K562 (cell line): ENCODE results near the gene LMF2. TPM values are rescaled to one million over a fixed set of nuclear protein-coding genes. Genes with fewer than 3 reads are reported as not detected.

Experiments
- ATAC-seq: fragments of 200-7000 bp; cut with Tn5 transposase; 3 replicates; pipeline ENCODE4 v1.9.1; 2020; ENCODE audit warnings: moderate library complexity
- BruUV-seq: library from RNA; stranded (reverse); fragments of 400-500 nt; replicated peaks from 2 replicates; lab custom pipeline; 2021; lab: Mats Ljungman, UMichigan
- CTCF ChIA-PET: fragments of 300-600 bp; formaldehyde crosslinking; extraction: SDS; loops from one replicate; lab custom pipeline; 2021; ENCODE audit warnings: low intra/inter-chr PET ratio; lab: Yijun Ruan, JAX
- POLR2A ChIA-PET: fragments of 300-600, 350-650 bp; sonication (Branson Sonifier 250); formaldehyde crosslinking; extraction: SDS; loops from one replicate; lab custom pipeline; 2021; ENCODE audit warnings: antibody characterized with exemption, inconsistent platforms; lab: Yijun Ruan, JAX
- DNase-seq, 4 experiments: peaks; one replicate each; pipeline versions ENCODE4 v3.0.0 to v3.0.0-alpha.2; 2011 to 2018; ENCODE audit warnings: low spot score in 3 of 4, mixed read lengths in 3 of 4; ENCODE audit errors: extremely low read depth in 1 of 4
- FAIRE-seq: peaks from 2 replicates; lab custom pipeline; 2011; peaks lifted over from hg19 to GRCh38; lab: Jason Lieb, UNC
- H2AFZ ChIP-seq: 2 replicates; pipeline ENCODE4 v1.6.0; 2011; ENCODE audit warnings: low read depth, low read length, control low read depth, inconsistent platforms
- H3K27ac ChIP-seq: fragments of 200-600 bp; 3 replicates; pipeline ENCODE4 v1.8.0; 2011; ENCODE audit warnings: low read depth, mild to moderate bottlenecking, control low read depth, inconsistent platforms, low read length, moderate library complexity, mixed read lengths; ENCODE audit errors: extremely low read depth
- H3K27me3 ChIP-seq, 2 experiments: fragments of 300-600 bp in 1 of 2; 2 replicates in 1 of 2; 3 replicates in 1 of 2; pipeline versions ENCODE4 v1.6.0 to v1.8.0; 2011; ENCODE audit warnings: inconsistent platforms in 2 of 2, low read length in 2 of 2, mild to moderate bottlenecking in 1 of 2, mixed read lengths in 1 of 2, moderate library complexity in 1 of 2; ENCODE audit not compliant: control insufficient read depth in 2 of 2, insufficient read depth in 2 of 2
- H3K36me3 ChIP-seq: fragments of 300-600 bp; 3 replicates; pipeline ENCODE4 v1.8.0; 2011; ENCODE audit warnings: mild to moderate bottlenecking, low read length, inconsistent platforms; ENCODE audit not compliant: control insufficient read depth, insufficient read depth
- H3K4me1 ChIP-seq, 2 experiments: fragments of 200-600 bp in 1 of 2; replicated peaks in 1 of 2; 2 replicates in 1 of 2; 3 replicates in 1 of 2; pipeline versions ENCODE4 v1.5.1 to v1.8.0; 2011; ENCODE audit warnings: inconsistent platforms in 2 of 2, low read length in 2 of 2, mild to moderate bottlenecking in 1 of 2, mixed read lengths in 1 of 2, moderate library complexity in 1 of 2; ENCODE audit not compliant: control insufficient read depth in 2 of 2, insufficient read depth in 2 of 2
- H3K4me2 ChIP-seq: 2 replicates; pipeline ENCODE4 v1.6.1; 2011; ENCODE audit warnings: low read length, control low read depth, inconsistent platforms, mixed read lengths; ENCODE audit not compliant: insufficient read depth
- H3K4me3 ChIP-seq: fragments of 200-600 bp; sonication (generic), shearing (Covaris generic); 2 replicates; pipeline ENCODE4 v1.5.1; 2016; ENCODE audit warnings: control low read depth, inconsistent platforms
- H3K79me2 ChIP-seq: fragments of 200-600 bp; 3 replicates; pipeline ENCODE4 v1.8.0; 2011; ENCODE audit warnings: low read length, inconsistent platforms; ENCODE audit not compliant: control insufficient read depth, insufficient read depth
- H3K9ac ChIP-seq, 2 experiments: 2 replicates each; pipeline versions ENCODE4 v1.6.0 to v1.6.1; 2011; ENCODE audit warnings: low read depth in 2 of 2, low read length in 2 of 2, control low read depth in 1 of 2, inconsistent platforms in 1 of 2, mild to moderate bottlenecking in 1 of 2, mixed read lengths in 1 of 2; ENCODE audit not compliant: insufficient read depth in 1 of 2
- H3K9me1 ChIP-seq: one replicate; pipeline ENCODE4 v1.6.0; 2011; ENCODE audit warnings: inconsistent platforms, mild to moderate bottlenecking, low read length, moderate library complexity; ENCODE audit not compliant: control insufficient read depth, insufficient read depth
- H3K9me3 ChIP-seq: replicated peaks from 2 replicates; pipeline ENCODE4 v1.5.1; 2011; ENCODE audit warnings: low read depth, low read length, inconsistent platforms; ENCODE audit not compliant: control insufficient read depth, insufficient read depth
- H4K20me1 ChIP-seq: replicated peaks from 2 replicates; pipeline ENCODE4 v1.6.1; 2011; ENCODE audit warnings: low read length, inconsistent platforms, mixed read lengths; ENCODE audit not compliant: control insufficient read depth, insufficient read depth
- KDM5B ChIP-seq: fragments of 200-600 bp; sonication (generic); IDR thresholded peaks from 2 replicates; pipeline ENCODE4 v1.6.1; 2012; ENCODE audit warnings: low read depth, mild to moderate bottlenecking, moderate library complexity, low read length, control low read depth, inconsistent platforms; ENCODE audit not compliant: insufficient replicate concordance
- POLR2B ChIP-seq: fragments of 450-650 bp; IDR thresholded peaks from 2 replicates; pipeline ENCODE4 v1.6.1; 2018; ENCODE audit warnings: low read depth; ENCODE audit not compliant: partially characterized antibody
- POLR2G ChIP-seq: fragments of 200-400 bp; formaldehyde crosslinking; IDR thresholded peaks from 2 replicates; pipeline ENCODE4 v1.6.1; 2017; ENCODE audit warnings: low read depth, mild to moderate bottlenecking, antibody characterized with exemption, low read length, moderate library complexity
- RBFOX2 ChIP-seq: fragments of 200-400 bp; formaldehyde crosslinking; IDR thresholded peaks from 2 replicates; pipeline ENCODE4 v1.6.1; 2017; ENCODE audit warnings: low read depth, mild to moderate bottlenecking, low read length, moderate library complexity
- RFX7 ChIP-seq: fragments of 250-450 bp; sonication (Bioruptor Pico); IDR thresholded peaks from 2 replicates; pipeline ENCODE4 v1.5.1; 2021; ENCODE audit warnings: mild to moderate bottlenecking
- SMARCE1 ChIP-seq: fragments of 450-650 bp; IDR thresholded peaks from 2 replicates; pipeline ENCODE4 v1.7.1; 2016; ENCODE audit warnings: mild to moderate bottlenecking
- ZNF551 ChIP-seq: fragments of 250-450 bp; sonication (Bioruptor Pico); IDR thresholded peaks from 2 replicates; pipeline ENCODE4 v1.5.0; 2021; ENCODE audit warnings: mild to moderate bottlenecking, moderate library complexity
- ZSCAN32 ChIP-seq: fragments of 450-650 bp; formaldehyde crosslinking; IDR thresholded peaks from 2 replicates; pipeline ENCODE4 v1.4.0; 2020; ENCODE audit warnings: mild to moderate bottlenecking, moderate library complexity
- WGBS: fragments of 100-300 bp; shearing (Covaris generic); methylation state at CpG from one replicate; pipeline ENCODE4 v1.1.6; 2016; ENCODE audit warnings: low coverage, mixed read lengths; ENCODE audit not compliant: insufficient coverage; ENCODE audit errors: missing lambda C conversion rate; 5-methylcytosine and 5-hydroxymethylcytosine counted together
- in situ Hi-C: fragments of 300-500 bp; cut with MboI; formaldehyde crosslinking; loops from 4 replicates; pipeline ENCODE4 v1.15.0; 2018; ENCODE audit warnings: inconsistent platforms, mixed read lengths
- intact Hi-C: fragments of 100-400 bp; cut with micrococcal nuclease; formaldehyde crosslinking; loops from 2 replicates; pipeline ENCODE4 v1.14.2; 2022
- polyA plus RNA-seq, 8 experiments: library from polyadenylated mRNA; depleted of rRNA in 4 of 8; stranded (reverse) in 5 of 8; unstranded in 3 of 8; fragments of >200 nt; fragmentation: Nextera tagmentation in 2 of 8; fragmentation: Illumina TruSeq in 1 of 8; extraction: Ambion mirVana in 2 of 8; extraction: Trizol in 1 of 8; gene quantifications; 2 replicates each; pipeline versions ENCODE4 v1.2.1 to v1.2.3, GENCODE V29; 2011 to 2014; ENCODE audit warnings: inconsistent platforms in 1 of 8, missing spikeins in 1 of 8
- total RNA-seq, 7 experiments: library from RNA; depleted of rRNA in 6 of 7; stranded (reverse); fragments of >200 nt in 6 of 7; fragmentation: Illumina TruSeq in 2 of 7; extraction: Trizol in 2 of 7; gene quantifications; 2 replicates each; pipeline versions ENCODE4 v1.2.1 to v1.2.3, GENCODE V29; 2011 to 2021; ENCODE audit warnings: low replicate concordance in 1 of 7

LMF2 gene
- total and polyA plus RNA-seq, 9 of the 15 experiments (the other 6 are each of a cell fraction or from before 2014, with no cell fraction given): 0.08 to 37.1 (median 7.6) TPM

GRCh38 chr22:50483977-50484853 lies 23.3 kb downstream of the LMF2 start:
- ATAC-seq: peak; percentile 13
- no peak for FAIRE-seq
- no peak for DNase-seq
- intact Hi-C loops (no loop called here), in situ Hi-C loops (no loop called here)
- H3K9ac ChIP-seq: 0 out of 4 replicates have a peak overlapping the region, but pooled peaks of 1 of the 2 experiments have one; percentile 26
- ChIA-PET CTCF (no interaction called here), POLR2A (interaction anchor here (0.7 to 1.4 kb wide), 7 partner anchors 10 to 122 kb away, joined by 3 to 6 read pairs (median 3); partner anchors contain the start of gene SCO2)
- no peaks in the 10 kb centered on the region for H3K36me3 ChIP-seq
- H3K9me1 ChIP-seq: no peaks in the 10 kb centered on the region
- H3K79me2 ChIP-seq: no peaks in the 10 kb centered on the region
- no peak overlapping the region for H3K4me2 ChIP-seq
- H3K27ac ChIP-seq: no peak overlapping the region
- H3K9me3 ChIP-seq: no peaks in the 10 kb centered on the region
- H3K27me3 ChIP-seq: no peaks in the 10 kb centered on the region
- no peak overlapping the region for H3K4me3 ChIP-seq
- BruUV-seq: no TSS peak
- H4K20me1 ChIP-seq: no peaks in the 10 kb centered on the region
- TF ChIP-seq RBFOX2 (peak; percentile 48; the same call in 1 of the 2 replicates), KDM5B (peak; percentile 22), ZSCAN32 (CRISPR knock-in tag) (no peak), ZNF551 (CRISPR knock-in tag) (no peak), SMARCE1 (no peak), POLR2B (peak; percentile 25), RFX7 (CRISPR knock-in tag) (no peak), POLR2G (peak; percentile 44)
- WGBS: 77% methylated on average over 11 of the region's 31 CpGs
- no peak overlapping the region for H2AFZ ChIP-seq
- peaks cover 4 to 60% of the 10 kb centered on the region in 2 experiments; a peak in 3 of 5 replicates for H3K4me1 ChIP-seq
